HG03097 (cell line): Measurements from ENCODE around the gene ATP6V0D1.

Experiments
- ATAC-seq: cut with Tn5 transposase; IDR thresholded peaks from one replicate; pipeline ENCODE4 v1.9.1; 2021; ENCODE audit not compliant: unreplicated experiment, low FRiP score

The ATP6V0D1 gene

GRCh38 chr16:67463691-67464090 is 17.3 kb downstream of the ATP6V0D1 start:
- no peak for ATAC-seq

- ATAC-seq = no peak
These were observed 17.9 kb downstream of the ATP6V0D1 start for GRCh38 chr16:67463059-67463458.

GRCh38 chr16:67462279-67462655 is 18.7 kb downstream of the ATP6V0D1 start:
- ATAC-seq = no peak

GRCh38 chr16:67461600-67462278 is 19.2 kb downstream of the ATP6V0D1 start:
- ATAC-seq = no peak

GRCh38 chr16:67460961-67461360 is 20.0 kb downstream of the ATP6V0D1 start:
- ATAC-seq = no peak

- ATAC-seq = no peak
These were observed 20.8 kb downstream of the ATP6V0D1 start for GRCh38 chr16:67460168-67460567.

- no peak for ATAC-seq
These were observed 21.2 kb downstream of the ATP6V0D1 start for GRCh38 chr16:67459861-67460150.

GRCh38 chr16:67459066-67459860 is 21.7 kb downstream of the ATP6V0D1 start:
- no peak for ATAC-seq

- no peak for ATAC-seq
These were observed 22.8 kb downstream of the ATP6V0D1 start for GRCh38 chr16:67458121-67458641.

- no peak for ATAC-seq
These were observed 23.3 kb downstream of the ATP6V0D1 start for GRCh38 chr16:67457611-67458010.

- ATAC-seq = no peak
These were observed 24.4 kb downstream of the ATP6V0D1 start for GRCh38 chr16:67456391-67457081.

- ATAC-seq = no peak
These were observed 26.1 kb downstream of the ATP6V0D1 start for GRCh38 chr16:67454852-67455251.

GRCh38 chr16:67454104-67454503 is 26.9 kb downstream of the ATP6V0D1 start:
- no peak for ATAC-seq

GRCh38 chr16:67451704-67452435 is 29.1 kb downstream of the ATP6V0D1 start:
- no peak for ATAC-seq

- ATAC-seq = no peak
These were observed 29.8 kb downstream of the ATP6V0D1 start for GRCh38 chr16:67451061-67451703.

- ATAC-seq = no peak
These were observed 31.2 kb downstream of the ATP6V0D1 start for GRCh38 chr16:67449739-67450138.

GRCh38 chr16:67449336-67449735 is 31.6 kb downstream of the ATP6V0D1 start:
- ATAC-seq = no peak

GRCh38 chr16:67448580-67448979 is 32.4 kb downstream of the ATP6V0D1 start:
- ATAC-seq = no peak

GRCh38 chr16:67447508-67448076 is 33.4 kb downstream of the ATP6V0D1 start:
- ATAC-seq = no peak

GRCh38 chr16:67446968-67447507 is 33.9 kb downstream of the ATP6V0D1 start:
- no peak for ATAC-seq
